AG04449 (cell line): ENCODE data around the gene CPA5.
"Not testable (repeated sequence)": the region's sequence is repeated elsewhere in the genome, so short reads cannot be mapped to it uniquely, and the experiment has no call there.

Experiments
- CTCF ChIA-PET: fragments of 350-600 bp; formaldehyde crosslinking; extraction: SDS; loops from one replicate; lab custom pipeline; 2021; ENCODE audit warnings: antibody characterized with exemption; lab: Yijun Ruan, JAX
- POLR2A ChIA-PET: fragments of 400-600, 350-600 bp; formaldehyde crosslinking; extraction: SDS; loops from one replicate; lab custom pipeline; 2020; ENCODE audit warnings: antibody characterized with exemption, inconsistent platforms; lab: Yijun Ruan, JAX
- DNase-seq: peaks from one replicate; pipeline ENCODE4 v3.0.0-alpha.2; 2010; ENCODE audit warnings: low read depth, low spot score
- H3K4me3 ChIP-seq: 2 replicates; pipeline ENCODE4 v1.5.1; 2011; ENCODE audit warnings: low read depth, mild to moderate bottlenecking, control low read depth, low read length
- TF ChIP-seq, protein P1 (sequence below): IDR thresholded peaks from one replicate; pipeline ENCODE4 v1.5.1; 2011; ENCODE audit warnings: mild to moderate bottlenecking, moderate library complexity, low read length, control low read depth, inconsistent platforms; ENCODE audit not compliant: insufficient read depth; ENCODE audit errors: missing control alignments

Gene CPA5

DNA sequence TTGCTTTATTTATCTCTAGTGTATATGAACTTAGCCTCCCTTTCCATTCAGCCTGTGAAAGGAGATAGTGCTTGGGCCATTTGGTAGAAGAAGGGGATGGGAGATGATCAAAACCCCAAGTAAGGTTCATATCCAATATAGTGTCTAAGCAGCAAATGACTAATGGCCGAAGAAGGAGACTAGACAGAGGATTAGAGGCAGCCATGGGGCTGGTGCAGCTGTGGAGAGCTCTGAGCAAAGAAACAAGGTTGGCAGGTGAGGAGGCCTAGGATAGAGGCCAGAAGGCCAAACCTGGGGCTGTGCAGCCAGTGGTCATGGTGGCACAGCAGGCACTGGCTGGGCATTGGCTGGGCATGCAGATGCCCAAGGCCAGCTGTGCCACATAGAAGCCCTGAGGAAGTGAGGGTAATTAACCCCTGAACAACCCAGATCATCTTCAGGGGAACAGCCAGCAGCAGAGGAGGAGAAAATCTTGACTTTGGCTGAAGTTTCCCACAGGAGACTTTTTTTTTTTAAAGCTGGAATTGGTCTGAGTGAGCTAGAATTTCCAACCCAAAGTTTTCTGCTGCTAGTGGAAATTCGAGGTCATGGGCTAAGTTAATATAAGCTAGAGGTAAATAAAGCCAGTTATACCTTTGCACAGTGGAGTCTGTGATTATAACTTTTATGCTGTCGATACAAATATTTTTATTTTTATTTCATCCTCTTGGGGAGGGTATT, 25.4 kb downstream of the CPA5 start:
- DNase-seq, result no peak
- ChIA-PET CTCF (interaction anchor here (1.0 kb wide), 1 partner anchor 9 kb away, joined by 3 read pairs; no protein-coding TSS in a partner anchor), POLR2A (no interaction called here)
- no peak overlapping the region for H3K4me3 ChIP-seq
- TF ChIP-seq, protein P1, sequence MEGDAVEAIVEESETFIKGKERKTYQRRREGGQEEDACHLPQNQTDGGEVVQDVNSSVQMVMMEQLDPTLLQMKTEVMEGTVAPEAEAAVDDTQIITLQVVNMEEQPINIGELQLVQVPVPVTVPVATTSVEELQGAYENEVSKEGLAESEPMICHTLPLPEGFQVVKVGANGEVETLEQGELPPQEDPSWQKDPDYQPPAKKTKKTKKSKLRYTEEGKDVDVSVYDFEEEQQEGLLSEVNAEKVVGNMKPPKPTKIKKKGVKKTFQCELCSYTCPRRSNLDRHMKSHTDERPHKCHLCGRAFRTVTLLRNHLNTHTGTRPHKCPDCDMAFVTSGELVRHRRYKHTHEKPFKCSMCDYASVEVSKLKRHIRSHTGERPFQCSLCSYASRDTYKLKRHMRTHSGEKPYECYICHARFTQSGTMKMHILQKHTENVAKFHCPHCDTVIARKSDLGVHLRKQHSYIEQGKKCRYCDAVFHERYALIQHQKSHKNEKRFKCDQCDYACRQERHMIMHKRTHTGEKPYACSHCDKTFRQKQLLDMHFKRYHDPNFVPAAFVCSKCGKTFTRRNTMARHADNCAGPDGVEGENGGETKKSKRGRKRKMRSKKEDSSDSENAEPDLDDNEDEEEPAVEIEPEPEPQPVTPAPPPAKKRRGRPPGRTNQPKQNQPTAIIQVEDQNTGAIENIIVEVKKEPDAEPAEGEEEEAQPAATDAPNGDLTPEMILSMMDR, result no peak

DNA sequence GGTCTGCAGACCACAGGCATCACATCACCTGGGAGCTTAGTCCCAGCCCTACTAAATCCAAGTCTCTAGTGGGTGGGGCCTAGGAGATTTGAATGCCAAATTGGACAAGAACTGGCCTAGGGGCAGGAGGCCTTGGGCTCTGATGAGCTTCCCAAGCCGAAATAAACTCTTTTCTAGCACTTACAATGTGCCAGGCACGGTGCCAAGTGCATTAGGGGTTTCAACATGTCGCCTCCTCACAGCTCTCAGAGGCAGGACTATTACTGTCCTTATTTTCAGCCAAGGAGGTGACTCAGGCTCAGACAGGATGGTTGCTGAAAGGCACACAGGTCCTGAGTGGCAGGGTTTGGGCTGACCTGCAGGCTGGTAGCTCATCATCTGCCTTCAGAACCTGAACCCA, 26.4 kb downstream of the CPA5 start:
- no peak for DNase-seq
- H3K4me3 ChIP-seq, result no peak overlapping the region
- ChIA-PET CTCF (interaction anchor here (1.0 kb wide), 1 partner anchor 10 kb away, joined by 3 read pairs; no protein-coding TSS in a partner anchor), POLR2A (interaction anchor here (1.1 kb wide), 1 partner anchor 15 kb away, joined by 4 read pairs; no protein-coding TSS in a partner anchor)
- TF ChIP-seq, protein P1, result no peak

GRCh38 chr7:130372402-130373165, 28.0 kb downstream of the CPA5 start:
- ChIA-PET POLR2A (interaction anchor here (0.6 kb wide), 1 partner anchor 95 kb away, joined by 4 read pairs; no protein-coding TSS in a partner anchor), CTCF (no interaction called here)
- TF ChIP-seq, protein P1, result no peak
- H3K4me3 ChIP-seq, result no peak overlapping the region
- DNase-seq, result no peak

DNA sequence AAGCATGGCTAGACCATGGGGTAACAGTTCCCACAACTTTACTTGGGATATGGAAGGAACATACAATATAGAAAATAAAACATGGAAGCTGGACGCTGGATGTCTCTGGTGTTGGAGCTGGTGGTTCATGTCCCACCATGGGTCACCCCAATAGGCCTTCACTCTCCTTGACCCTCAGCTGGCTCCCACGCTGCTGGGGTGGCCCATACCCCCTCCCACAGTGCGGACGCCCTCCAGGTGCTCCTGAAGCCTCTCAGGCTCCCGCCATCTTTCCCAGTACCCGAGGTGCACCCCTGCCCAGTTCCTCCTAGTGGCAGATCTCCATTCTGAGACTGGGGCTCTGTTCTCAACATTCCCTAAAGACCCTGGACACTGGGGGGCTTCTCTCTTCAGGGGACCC, 29.9 kb downstream of the CPA5 start:
- ChIA-PET CTCF (no interaction called here), POLR2A (interaction anchor here (0.9 kb wide), 1 partner anchor 13 kb away, joined by 3 read pairs; no protein-coding TSS in a partner anchor)
- TF ChIP-seq, protein P1, result no peak
- H3K4me3 ChIP-seq, result no peak overlapping the region
- DNase-seq, result no peak

DNA sequence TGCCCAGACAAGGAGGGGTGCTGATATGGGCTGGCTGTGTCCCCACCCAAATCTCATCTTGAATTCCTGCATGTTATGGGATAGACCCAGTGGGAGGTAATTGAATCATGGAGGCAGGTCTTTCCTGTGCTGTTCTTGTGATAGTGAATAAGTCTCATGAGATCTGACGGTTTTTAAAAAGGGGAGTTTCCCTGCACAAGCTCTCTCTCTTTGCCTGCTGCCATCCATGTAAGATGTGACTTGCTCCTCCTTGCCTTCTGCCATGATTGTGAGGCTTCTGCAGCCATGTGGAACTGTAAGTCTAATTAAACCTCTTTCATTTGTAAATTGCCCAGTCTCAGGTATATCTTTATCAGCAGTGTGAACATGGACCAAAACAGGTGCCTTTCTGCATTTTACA, 31.8 kb downstream of the CPA5 start:
- H3K4me3 ChIP-seq, POLR2A ChIA-PET, DNase-seq: not testable (repeated sequence)
- CTCF ChIA-PET, result interaction anchor here (1.7 kb wide), 1 partner anchor 20 kb away, joined by 4 read pairs; no protein-coding TSS in a partner anchor

DNA sequence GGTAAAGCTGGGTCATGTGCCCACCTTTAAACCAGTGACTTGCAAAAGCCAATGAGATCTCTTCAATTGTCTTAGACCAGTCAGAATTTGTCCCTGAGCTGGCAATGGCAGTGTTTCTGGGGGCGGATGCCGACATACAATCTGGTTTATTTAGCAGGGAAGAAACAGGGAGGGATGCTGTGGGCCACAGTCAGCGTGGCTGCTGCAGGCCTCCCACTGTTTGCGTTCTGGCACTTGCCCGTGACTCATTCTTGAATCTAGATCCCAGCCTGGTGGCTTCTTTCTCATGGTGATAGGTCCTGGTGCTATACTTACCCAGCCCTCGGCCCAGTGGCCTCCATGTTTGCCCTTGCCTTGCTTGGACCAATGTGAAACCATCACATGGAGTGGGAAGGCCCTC, 32.6 kb downstream of the CPA5 start:
- no peak overlapping the region for H3K4me3 ChIP-seq
- DNase-seq, result no peak
- POLR2A ChIA-PET, result no interaction called here
- TF ChIP-seq, protein P1, result no peak
- CTCF ChIA-PET, result interaction anchor here (1.7 kb wide), 1 partner anchor 21 kb away, joined by 4 read pairs; no protein-coding TSS in a partner anchor
